GM12878 (cell line): ENCODE measurements around the gene PAFAH2. TPM values are rescaled to one million over a fixed set of nuclear protein-coding genes. Genes with fewer than 3 reads are reported as not detected.

Experiments used
- ATAC-seq: fragments of 200-7000 bp; cut with Tn5 transposase; 3 replicates; pipeline ENCODE4 v1.9.1; 2020; ENCODE audit warnings: mild to moderate bottlenecking, moderate library complexity
- BruUV-seq: library from RNA; stranded (reverse); fragments of 400-500 nt; replicated peaks from 2 replicates; lab custom pipeline; 2021; lab: Mats Ljungman, UMichigan
- CTCF ChIA-PET: fragments of 300-600 bp; sonication (Branson Sonifier 250); formaldehyde crosslinking; extraction: SDS; loops from one replicate; lab custom pipeline; 2021; ENCODE audit warnings: inconsistent platforms; lab: Yijun Ruan, JAX
- POLR2A ChIA-PET: fragments of 350-600 bp; formaldehyde crosslinking; extraction: SDS; loops from one replicate; lab custom pipeline; 2021; ENCODE audit warnings: inconsistent platforms; lab: Charles Lee
- RAD21 ChIA-PET: fragments of 300-600 bp; sonication (Branson Sonifier 250); formaldehyde crosslinking; loops from one replicate; lab custom pipeline; 2023; ENCODE audit warnings: antibody characterized with exemption; ENCODE audit not compliant: unreplicated experiment; lab: Charles Lee
- SMC1A ChIA-PET: fragments of 300-600 bp; sonication (Branson Sonifier 250); formaldehyde crosslinking; loops from one replicate; lab custom pipeline; 2023; ENCODE audit not compliant: unreplicated experiment, uncharacterized antibody; lab: Charles Lee
- DNase-seq: peaks from one replicate; pipeline ENCODE4 v3.0.0-alpha.2; 2011; ENCODE audit warnings: low read depth, low spot score
- FAIRE-seq: peaks from 3 replicates; lab custom pipeline; 2011; peaks lifted over from hg19 to GRCh38; lab: Jason Lieb, UNC
- H2AFZ ChIP-seq: 2 replicates; pipeline ENCODE4 v1.6.0; 2011; ENCODE audit warnings: low read depth, low read length, control low read depth; ENCODE audit not compliant: control insufficient read depth
- H3K27ac ChIP-seq: 2 replicates; pipeline ENCODE4 v1.5.1; 2011; ENCODE audit warnings: control low read depth; ENCODE audit not compliant: control insufficient read depth, insufficient read depth
- H3K27me3 ChIP-seq, 2 experiments: replicated peaks in 1 of 2; 2 replicates each; pipeline versions ENCODE4 v1.6.0 to v1.6.1; 2011; ENCODE audit warnings: low read length in 1 of 2; ENCODE audit not compliant: control insufficient read depth in 2 of 2, insufficient read depth in 2 of 2
- H3K36me3 ChIP-seq, 2 experiments: 2 replicates each; pipeline ENCODE4 v1.5.1; 2011; ENCODE audit warnings: low read length in 1 of 2; ENCODE audit not compliant: control insufficient read depth in 2 of 2, insufficient read depth in 2 of 2
- H3K4me1 ChIP-seq: 2 replicates; pipeline ENCODE4 v1.6.1; 2011; ENCODE audit warnings: mild to moderate bottlenecking, low read length, moderate library complexity, mixed read lengths; ENCODE audit not compliant: control insufficient read depth, insufficient read depth
- H3K4me2 ChIP-seq: 2 replicates; pipeline ENCODE4 v1.6.0; 2011; ENCODE audit warnings: control low read depth; ENCODE audit not compliant: control insufficient read depth, insufficient read depth
- H3K4me3 ChIP-seq: fragments of 200-600 bp; sonication (generic); 2 replicates; pipeline ENCODE4 v1.5.1; 2016
- H3K79me2 ChIP-seq: 2 replicates; pipeline ENCODE4 v1.6.0; 2011; ENCODE audit warnings: low read length; ENCODE audit not compliant: control insufficient read depth, insufficient read depth
- H3K9ac ChIP-seq: 2 replicates; pipeline ENCODE4 v1.8.0; 2011; ENCODE audit warnings: low read length, control low read depth, mixed read lengths; ENCODE audit not compliant: control insufficient read depth, insufficient read depth
- H3K9me3 ChIP-seq: replicated peaks from 3 replicates; pipeline ENCODE4 v1.5.1; 2011; ENCODE audit warnings: mild to moderate bottlenecking, low read length; ENCODE audit not compliant: control insufficient read depth, insufficient read depth
- H4K20me1 ChIP-seq: 2 replicates; pipeline ENCODE4 v1.6.0; 2011; ENCODE audit not compliant: control insufficient read depth, insufficient read depth
- CHD2 ChIP-seq: IDR thresholded peaks from 2 replicates; pipeline ENCODE4 v1.6.1; 2011; ENCODE audit warnings: low read depth, low read length, improper control_type of control experiment, borderline replicate concordance
- DPF2 ChIP-seq: fragments of 450-650 bp; IDR thresholded peaks from 2 replicates; pipeline ENCODE4 v1.6.1; 2017; ENCODE audit warnings: mild to moderate bottlenecking
- HSF1 ChIP-seq: fragments of 150-350 bp; IDR thresholded peaks from 2 replicates; pipeline ENCODE4 v1.6.1; 2014; ENCODE audit warnings: mild to moderate bottlenecking, low read depth, low read length
- KAT2A ChIP-seq: conservative IDR thresholded peaks from 2 replicates; pipeline ENCODE4 v1.6.1; 2011; ENCODE audit warnings: low read depth, low read length; ENCODE audit not compliant: control insufficient read depth
- MEF2B ChIP-seq: fragments of 450-650 bp; IDR thresholded peaks from 2 replicates; pipeline ENCODE4 v1.6.1; 2018; ENCODE audit warnings: mild to moderate bottlenecking, moderate library complexity; ENCODE audit not compliant: partially characterized antibody, poor library complexity, severe bottlenecking
- NR2C1 ChIP-seq: fragments of 450-650 bp; IDR thresholded peaks from 2 replicates; pipeline ENCODE4 v1.6.1; 2017; ENCODE audit warnings: antibody characterized with exemption, mild to moderate bottlenecking, moderate library complexity
- SMAD1 ChIP-seq: fragments of 450-650 bp; IDR thresholded peaks from 2 replicates; pipeline ENCODE4 v1.6.1; 2018; ENCODE audit warnings: mild to moderate bottlenecking, low read depth; ENCODE audit not compliant: partially characterized antibody
- SMC3 ChIP-seq: IDR thresholded peaks from 2 replicates; pipeline ENCODE4 v1.6.1; 2011; ENCODE audit warnings: low read length, improper control_type of control experiment, borderline replicate concordance
- SP1 ChIP-seq: IDR thresholded peaks from one replicate; pipeline ENCODE4 v1.6.1; 2011; ENCODE audit warnings: low read depth, low read length
- SPI1 ChIP-seq: IDR thresholded peaks from 2 replicates; pipeline ENCODE4 v1.6.1; 2011; ENCODE audit warnings: low read depth, mild to moderate bottlenecking, low read length, moderate library complexity, borderline replicate concordance; ENCODE audit not compliant: insufficient read depth
- STAT1 ChIP-seq: fragments of 450-650 bp; conservative IDR thresholded peaks from 2 replicates; pipeline ENCODE4 v1.6.1; 2014; ENCODE audit warnings: antibody characterized with exemption, mild to moderate bottlenecking
- TARDBP ChIP-seq: IDR thresholded peaks from 2 replicates; pipeline ENCODE4 v1.6.1; 2016; ENCODE audit warnings: borderline replicate concordance
- TCF12 ChIP-seq: IDR thresholded peaks from 2 replicates; pipeline ENCODE4 v1.6.1; 2011; ENCODE audit warnings: low read depth, mild to moderate bottlenecking, low read length
- ZNF274 ChIP-seq: IDR thresholded peaks from one replicate; pipeline ENCODE4 v1.8.0; 2011; ENCODE audit not compliant: insufficient read length, insufficient read depth
- WGBS: methylation state at CpG from one replicate; pipeline ENCODE4 v1.1.6; 2016; ENCODE audit warnings: low lambda C conversion rate; ENCODE audit not compliant: insufficient replicate concordance, insufficient coverage; ENCODE audit errors: missing lambda C conversion rate; 5-methylcytosine and 5-hydroxymethylcytosine counted together
- in situ Hi-C: fragments of 300-500 bp; cut with MboI; formaldehyde crosslinking; loops from 9 replicates; pipeline ENCODE4 v1.14.3; 2018; ENCODE audit warnings: mixed read lengths
- intact Hi-C: fragments of 100-400 bp; cut with micrococcal nuclease; formaldehyde crosslinking; loops from one replicate; pipeline ENCODE4 v1.14.2; 2022; ENCODE audit not compliant: unreplicated experiment
- polyA plus RNA-seq, 11 experiments: library from polyadenylated mRNA; depleted of rRNA in 4 of 11; unstranded in 6 of 11; stranded (reverse) in 5 of 11; fragments of >200 nt; fragmentation: Nextera tagmentation in 4 of 11; fragmentation: Illumina TruSeq in 1 of 11; extraction: Ambion mirVana in 4 of 11; extraction: Trizol in 1 of 11; gene quantifications; 1 replicate in 1 of 11; 2 replicates in 10 of 11; pipeline versions ENCODE4 v1.2.1 to v1.2.3, GENCODE V29; 2011 to 2016; ENCODE audit warnings: inconsistent platforms in 2 of 11, missing spikeins in 2 of 11, low read depth in 1 of 11
- total RNA-seq, 4 experiments: library from RNA; depleted of rRNA in 3 of 4; stranded (reverse); fragments of >200 nt in 3 of 4; fragmentation: Illumina TruSeq in 1 of 4; extraction: Trizol in 1 of 4; gene quantifications; 2 replicates each; pipeline versions ENCODE4 v1.2.1 to v1.2.3, GENCODE V29; 2013 to 2021
- TF ChIP-seq, protein P1 (sequence below): fragments of 450-650 bp; IDR thresholded peaks from 2 replicates; pipeline ENCODE4 v1.6.1; 2017; ENCODE audit warnings: low read depth, mild to moderate bottlenecking, moderate library complexity

PAFAH2 gene
- total and polyA plus RNA-seq, 10 of the 15 experiments (the other 5 are each of a cell fraction or from before 2014, with no cell fraction given) = 3.0 to 9.5 (median 6.5) TPM

- TF ChIP-seq MEF2B (no peak), KAT2A (no peak), SPI1 (no peak), SMC3 (no peak), STAT1 (no peak), DPF2 (no peak), HSF1 (no peak), SMAD1 (no peak), TARDBP (no peak), ZNF274 (no peak), TCF12 (no peak)
These were observed 68.8 kb downstream of the PAFAH2 start (continued) for GRCh38 chr1:25929016-25929415.

DNA sequence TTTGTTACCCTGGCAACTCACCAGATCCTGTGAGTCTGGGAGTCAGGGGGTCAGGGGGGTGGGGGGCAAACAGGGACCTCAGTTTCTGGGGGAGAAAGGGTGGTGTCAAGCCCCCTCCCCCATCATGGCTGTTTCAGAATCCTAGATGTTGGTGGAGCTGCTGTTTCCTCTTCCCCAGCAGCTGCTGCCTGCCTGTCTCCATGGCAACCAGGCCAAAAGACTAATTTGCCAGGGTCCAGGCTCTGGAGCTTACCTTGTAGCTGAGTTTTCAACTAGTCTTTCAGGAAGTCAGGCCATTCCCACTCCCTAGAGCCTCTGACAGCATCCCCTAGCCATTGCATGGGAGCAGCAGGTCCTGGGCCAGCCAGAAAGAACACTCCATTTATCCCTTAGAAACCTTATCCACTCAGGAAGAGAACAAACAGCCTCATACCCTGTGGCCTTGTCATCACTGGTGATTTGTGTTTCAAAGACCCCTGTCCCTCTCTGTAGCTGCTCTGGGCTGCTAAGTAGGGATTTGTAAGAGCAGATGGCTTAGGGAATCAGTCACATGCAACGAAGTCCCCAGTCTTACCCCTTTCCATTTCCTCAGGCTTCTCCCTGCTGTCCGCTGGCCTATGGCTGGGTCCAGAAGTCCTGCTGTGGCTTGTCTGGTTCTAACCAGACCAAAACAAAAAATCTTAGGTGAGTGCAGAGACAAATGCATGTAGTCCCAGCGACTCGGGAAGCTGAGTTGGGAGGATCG is 70.2 kb downstream of the PAFAH2 start:
- H3K36me3 ChIP-seq = no peaks in the 10 kb centered on the region
- in situ Hi-C loops = no loop called here
- no peaks in the 10 kb centered on the region; the same call in 1 of the 2 replicates for H4K20me1 ChIP-seq
- no peak overlapping the region for H3K4me2 ChIP-seq
- RAD21 ChIA-PET = no interaction called here
- intact Hi-C loops = no loop called here
- TF ChIP-seq SP1 (no peak), CHD2 (no peak), NR2C1 (no peak)
- TF ChIP-seq, protein P1, sequence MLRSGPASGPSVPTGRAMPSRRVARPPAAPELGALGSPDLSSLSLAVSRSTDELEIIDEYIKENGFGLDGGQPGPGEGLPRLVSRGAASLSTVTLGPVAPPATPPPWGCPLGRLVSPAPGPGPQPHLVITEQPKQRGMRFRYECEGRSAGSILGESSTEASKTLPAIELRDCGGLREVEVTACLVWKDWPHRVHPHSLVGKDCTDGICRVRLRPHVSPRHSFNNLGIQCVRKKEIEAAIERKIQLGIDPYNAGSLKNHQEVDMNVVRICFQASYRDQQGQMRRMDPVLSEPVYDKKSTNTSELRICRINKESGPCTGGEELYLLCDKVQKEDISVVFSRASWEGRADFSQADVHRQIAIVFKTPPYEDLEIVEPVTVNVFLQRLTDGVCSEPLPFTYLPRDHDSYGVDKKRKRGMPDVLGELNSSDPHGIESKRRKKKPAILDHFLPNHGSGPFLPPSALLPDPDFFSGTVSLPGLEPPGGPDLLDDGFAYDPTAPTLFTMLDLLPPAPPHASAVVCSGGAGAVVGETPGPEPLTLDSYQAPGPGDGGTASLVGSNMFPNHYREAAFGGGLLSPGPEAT = no peak
- H2AFZ ChIP-seq = no peak overlapping the region
- WGBS = 75% methylated on average over 5 of the region's 5 CpGs
- no peaks in the 10 kb centered on the region for H3K9me3 ChIP-seq
- FAIRE-seq (no peak), ATAC-seq (no peak), DNase-seq (no peak)
- BruUV-seq = no TSS peak
- H3K79me2 ChIP-seq = no peaks in the 10 kb centered on the region
- POLR2A ChIA-PET = no interaction called here
- H3K27me3 ChIP-seq = peaks cover 0 to 12% of the 10 kb centered on the region in 2 experiments; a peak in 2 of 4 replicates
- H3K9ac ChIP-seq = no peak overlapping the region
- H3K27ac ChIP-seq = no peak overlapping the region
- CTCF ChIA-PET = interaction anchor here (0.6 to 1.0 kb wide), 2 partner anchors 10 to 82 kb away, joined by 3 to 4 read pairs; no protein-coding TSS in a partner anchor
- H3K4me3 ChIP-seq = no peak overlapping the region
- 0 out of 2 replicates have a peak, but pooled peaks cover 2% of the 10 kb centered on the region for H3K4me1 ChIP-seq
- SMC1A ChIA-PET = no interaction called here
